GM12873 (cell line): ENCODE results near the gene GTF3C4.

Experiments used
- CTCF ChIP-seq: IDR thresholded peaks from 2 replicates; pipeline ENCODE4 v1.5.1; 2012; ENCODE audit warnings: low read depth, mild to moderate bottlenecking, moderate library complexity, low read length, control low read depth; ENCODE audit not compliant: insufficient read depth; ENCODE audit errors: missing control alignments

Gene GTF3C4

GRCh38 chr9:132743931-132744479 lies 73.7 kb downstream of the GTF3C4 start:
- TF ChIP-seq CTCF = no peak
